Measurements from ENCODE around the gene GNAL. TPM values are rescaled to one million over a fixed set of nuclear protein-coding genes. Genes with fewer than 3 reads are reported as not detected.
A peak's percentile ranks its signal among the peaks of the same experiment; 100 is the strongest.

The GNAL gene
- total RNA-seq, 4 donors from 2014 or later: 22.8 to 30.4 (median 26.5) TPM

- Histone ChIP-seq H3K4me1 (peaks cover 4 to 20% of the 10 kb centered on the region in 2 donors), H3K9me3 (no peaks in the 10 kb centered on the region), H3K36me3 (no peaks in the 10 kb centered on the region), H3K27me3 (no peaks in the 10 kb centered on the region), H3K27ac (no peak overlapping the region), H3K4me3 (replicated peaks in 1 of 3) (no peak overlapping the region)
- intact Hi-C loops (cut with DNase I): no loop called here
- no peak for TF ChIP-seq POLR2A (IDR thresholded peaks at IDR 0.05)
- no peak for TF ChIP-seq CTCF (IDR thresholded peaks at IDR 0.05)
- WGBS, 2 donors: 65 to 91% methylated on average over 4 to 5 of the region's 5 CpGs
- no peak for DNase-seq
Observed at GRCh38 chr18:11866764-11867163, 177.7 kb downstream of the GNAL start.

- H3K4me3 ChIP-seq (replicated peaks in 1 of 3): no peak overlapping the region
- 92 to 98% methylated on average over 8 of the region's 8 CpGs for whole genome bisulfite sequencing, 2 donors
- no peak overlapping the region for H3K27ac ChIP-seq
- H3K27me3 ChIP-seq: no peaks in the 10 kb centered on the region
- peaks cover 0 to 7% of the 10 kb centered on the region in 2 donors for H3K4me1 ChIP-seq
- no peak for DNase-seq
- H3K36me3 ChIP-seq: no peaks in the 10 kb centered on the region
- no peaks in the 10 kb centered on the region for H3K9me3 ChIP-seq
- intact Hi-C loops (cut with DNase I): no loop called here
- no peak for TF ChIP-seq CTCF (IDR thresholded peaks at IDR 0.05)
- no peak for TF ChIP-seq POLR2A (IDR thresholded peaks at IDR 0.05)
Observed at GRCh38 chr18:11868230-11868629, 179.2 kb downstream of the GNAL start.

- Histone ChIP-seq H3K4me1 (no peaks in the 10 kb centered on the region), H3K4me3 (replicated peaks in 1 of 3) (no peak overlapping the region), H3K27ac (no peak overlapping the region), H3K9me3 (no peaks in the 10 kb centered on the region), H3K36me3 (no peaks in the 10 kb centered on the region), H3K27me3 (no peaks in the 10 kb centered on the region)
- intact Hi-C loops (cut with DNase I): loop anchor here (10.0 kb wide), 1 partner anchor 137 kb away; no protein-coding TSS in a partner anchor
- TF ChIP-seq POLR2A (IDR thresholded peaks at IDR 0.05) (no peak), CTCF (IDR thresholded peaks at IDR 0.05) (no peak)
- DNase-seq: no peak
- 80 to 85% methylated on average over 5 of the region's 5 CpGs for WGBS, 2 donors
Observed at GRCh38 chr18:11871501-11871900, 182.4 kb downstream of the GNAL start.

GRCh38 chr18:11872479-11873136 is 183.5 kb downstream of the GNAL start:
- intact Hi-C loops (cut with DNase I): loop anchor here (10.0 kb wide), 1 partner anchor 138 kb away; no protein-coding TSS in a partner anchor
- Histone ChIP-seq H3K4me1 (no peaks in the 10 kb centered on the region), H3K9me3 (no peaks in the 10 kb centered on the region), H3K4me3 (replicated peaks in 1 of 3) (no peak overlapping the region), H3K27me3 (no peaks in the 10 kb centered on the region), H3K36me3 (no peaks in the 10 kb centered on the region), H3K27ac (no peak overlapping the region)
- 70 to 78% methylated on average over 13 of the region's 13 CpGs for WGBS, 2 donors
- DNase-seq: peak; percentile 38 to 53
- TF ChIP-seq CTCF (IDR thresholded peaks at IDR 0.05) (peak in 4 of 6 experiments; percentile 42 to 64 (median 56)), POLR2A (IDR thresholded peaks at IDR 0.05) (no peak)

GRCh38 chr18:11873670-11874340 is 184.7 kb downstream of the GNAL start:
- intact Hi-C loops (cut with DNase I): loop anchor here (10.0 kb wide), 1 partner anchor 139 kb away; no protein-coding TSS in a partner anchor
- H3K27ac ChIP-seq: no peak overlapping the region
- DNase-seq: peak; percentile 28 to 33
- H3K9me3 ChIP-seq: no peaks in the 10 kb centered on the region
- H3K4me3 ChIP-seq (replicated peaks in 1 of 3): no peak overlapping the region
- 71 to 90% methylated on average over 12 of the region's 15 CpGs for WGBS, 2 donors
- no peaks in the 10 kb centered on the region for H3K4me1 ChIP-seq
- no peaks in the 10 kb centered on the region for H3K36me3 ChIP-seq
- TF ChIP-seq CTCF (IDR thresholded peaks at IDR 0.05) (no peak), POLR2A (IDR thresholded peaks at IDR 0.05) (no peak)
- H3K27me3 ChIP-seq: no peaks in the 10 kb centered on the region

Measured in thyroid gland (tissue), 4 donors.